NT2/D1 (cell line): ENCODE results near the gene SLC39A13.

ENCODE experiments used
- SUZ12 ChIP-seq: IDR thresholded peaks from 2 replicates; pipeline ENCODE4 v1.6.1; 2011; ENCODE audit not compliant: insufficient read length, insufficient read depth; ENCODE audit errors: extremely low read depth
- YY1 ChIP-seq: IDR thresholded peaks from 2 replicates; pipeline ENCODE4 v1.6.1; 2011; ENCODE audit not compliant: insufficient read length, insufficient read depth
- ZNF274 ChIP-seq: IDR thresholded peaks from 2 replicates; pipeline ENCODE4 v1.6.1; 2011; ENCODE audit warnings: mild to moderate bottlenecking, low read depth, low read length

GRCh38 chr11:47443817-47444216, 35.4 kb downstream of the SLC39A13 start:
- TF ChIP-seq SUZ12: no peak
- no peak for TF ChIP-seq YY1
- TF ChIP-seq ZNF274: no peak
